CD4-positive, alpha-beta T cell (primary cell): ENCODE results near the gene TP53INP2. TPM values are rescaled to one million over a fixed set of nuclear protein-coding genes. Genes with fewer than 3 reads are reported as not detected.

ENCODE experiments used
- ATAC-seq: fragments of 200-7000 bp; cut with Tn5 transposase; one replicate; pipeline ENCODE4 v1.10.0; 2022; ENCODE audit warnings: mild to moderate bottlenecking; ENCODE audit not compliant: poor library complexity
- CTCF ChIA-PET: fragments of 350-600 bp; sonication (Branson Sonifier 250); formaldehyde crosslinking; loops from one replicate; lab custom pipeline; 2021; ENCODE audit warnings: antibody characterized with exemption, inconsistent platforms; lab: Charles Lee
- POLR2A ChIA-PET: fragments of 350-600 bp; sonication (Branson Sonifier 250); formaldehyde crosslinking; loops from one replicate; lab custom pipeline; 2021; ENCODE audit warnings: antibody characterized with exemption, inconsistent platforms; lab: Charles Lee
- DNase-seq, 14 experiments: peaks; one replicate each; pipeline ENCODE4 v3.0.0-alpha.2; 2013 to 2020; ENCODE audit warnings: mixed read lengths in 2 of 14
- H3K27ac ChIP-seq, 2 donors: one replicate each; pipeline versions ENCODE4 v1.5.1 to v1.7.0; 2013; ENCODE audit warnings: low read length in 2 of 2, low read depth in 1 of 2, mild to moderate bottlenecking in 1 of 2
- H3K27me3 ChIP-seq, 2 experiments: 1 replicate in 1 of 2; 2 replicates in 1 of 2; pipeline versions ENCODE4 v1.6.1 to v1.7.0; 2013; ENCODE audit warnings: low read length in 2 of 2, control low read depth in 1 of 2, mild to moderate bottlenecking in 1 of 2, moderate library complexity in 1 of 2; ENCODE audit not compliant: insufficient read depth in 2 of 2, control insufficient read depth in 1 of 2
- H3K36me3 ChIP-seq: one replicate; pipeline ENCODE4 v1.6.1; 2013; ENCODE audit warnings: low read length, control low read depth; ENCODE audit not compliant: insufficient read depth
- H3K4me1 ChIP-seq: one replicate; pipeline ENCODE4 v1.6.1; 2013; ENCODE audit warnings: low read length, control low read depth; ENCODE audit not compliant: insufficient read depth
- H3K4me3 ChIP-seq: one replicate; pipeline ENCODE4 v1.5.1; 2013; ENCODE audit warnings: mild to moderate bottlenecking, low read length, moderate library complexity
- H3K9me3 ChIP-seq, 2 experiments: 1 replicate in 1 of 2; 2 replicates in 1 of 2; pipeline versions ENCODE4 v1.6.1 to v1.7.0; 2013; ENCODE audit warnings: low read length in 2 of 2, mild to moderate bottlenecking in 2 of 2, control low read depth in 1 of 2, moderate library complexity in 1 of 2; ENCODE audit not compliant: control insufficient read depth in 1 of 2, insufficient read depth in 1 of 2
- H3K27ac Mint-ChIP-seq: one replicate; pipeline ENCODE4 v1.8.0; 2020; ENCODE audit warnings: mixed read lengths
- H3K27me3 Mint-ChIP-seq: one replicate; pipeline ENCODE4 v1.8.0; 2021; ENCODE audit warnings: mixed read lengths
- H3K36me3 Mint-ChIP-seq: one replicate; pipeline ENCODE4 v1.8.0; 2021; ENCODE audit warnings: low read depth, mixed read lengths
- H3K4me1 Mint-ChIP-seq: one replicate; pipeline ENCODE4 v1.8.0; 2021; ENCODE audit warnings: low read depth, mixed read lengths
- H3K4me3 Mint-ChIP-seq: one replicate; pipeline ENCODE4 v1.8.0; 2020; ENCODE audit warnings: mild to moderate bottlenecking, mixed read lengths
- H3K9me3 Mint-ChIP-seq: one replicate; pipeline ENCODE4 v1.8.0; 2020; ENCODE audit warnings: mixed read lengths
- intact Hi-C, 2 experiments: fragments of 100-400 bp; cut with DNase I in 1 of 2; cut with micrococcal nuclease in 1 of 2; formaldehyde crosslinking; loops; one replicate each; pipeline versions ENCODE4 v1.15.1 to v1.9.0; 2023 to 2025; cut with DNase I, micrococcal nuclease
- total RNA-seq, 174 experiments: library from RNA in 2 of 174; stranded (reverse) in 2 of 174; gene quantifications; one replicate each; pipeline ENCODE4 v1.2.3 and lab custom pipeline; 2021 to 2026
- TF ChIP-seq, protein P1 (sequence below): fragments of 200-600 bp; IDR thresholded peaks from one replicate; pipeline ENCODE4 v1.8.0; 2022; ENCODE audit warnings: antibody characterized with exemption, mild to moderate bottlenecking

The TP53INP2 gene
- total RNA-seq, 2 experiments from 2014 or later: 65.8 to 72.7 TPM

GRCh38 chr20:34709044-34709830 lies 5.1 kb downstream of the TP53INP2 start:
- H3K4me3 Mint-ChIP-seq: peak overlapping the region; percentile 90
- Histone ChIP-seq H3K27me3 (no peaks in the 10 kb centered on the region), H3K4me3 (peak overlapping the region; percentile 79), H3K36me3 (peaks cover 6% of the 10 kb centered on the region), H3K27ac (peak overlapping the region; percentile 64 to 72), H3K4me1 (peaks cover 31% of the 10 kb centered on the region), H3K9me3 (no peaks in the 10 kb centered on the region)
- ChIA-PET POLR2A (interaction anchor here (0.6 to 1.5 kb wide), 4 partner anchors 31 to 397 kb away, joined by 3 to 5 read pairs (median 4); partner anchors contain the start of genes DYNLRB1 and PIGU), CTCF (interaction anchor here (0.6 to 1.9 kb wide), 5 partner anchors 12 to 387 kb away, joined by 3 to 7 read pairs (median 4); partner anchors contain the start of genes DYNLRB1 and PIGU)
- peaks cover 26% of the 10 kb centered on the region for H3K36me3 Mint-ChIP-seq
- peaks cover 36% of the 10 kb centered on the region for H3K4me1 Mint-ChIP-seq
- H3K27me3 Mint-ChIP-seq: no peaks in the 10 kb centered on the region
- H3K9me3 Mint-ChIP-seq: no peaks in the 10 kb centered on the region
- ATAC-seq (peak; percentile 52), DNase-seq (peak; percentile 57 to 91 (median 76))
- TF ChIP-seq, protein P1, sequence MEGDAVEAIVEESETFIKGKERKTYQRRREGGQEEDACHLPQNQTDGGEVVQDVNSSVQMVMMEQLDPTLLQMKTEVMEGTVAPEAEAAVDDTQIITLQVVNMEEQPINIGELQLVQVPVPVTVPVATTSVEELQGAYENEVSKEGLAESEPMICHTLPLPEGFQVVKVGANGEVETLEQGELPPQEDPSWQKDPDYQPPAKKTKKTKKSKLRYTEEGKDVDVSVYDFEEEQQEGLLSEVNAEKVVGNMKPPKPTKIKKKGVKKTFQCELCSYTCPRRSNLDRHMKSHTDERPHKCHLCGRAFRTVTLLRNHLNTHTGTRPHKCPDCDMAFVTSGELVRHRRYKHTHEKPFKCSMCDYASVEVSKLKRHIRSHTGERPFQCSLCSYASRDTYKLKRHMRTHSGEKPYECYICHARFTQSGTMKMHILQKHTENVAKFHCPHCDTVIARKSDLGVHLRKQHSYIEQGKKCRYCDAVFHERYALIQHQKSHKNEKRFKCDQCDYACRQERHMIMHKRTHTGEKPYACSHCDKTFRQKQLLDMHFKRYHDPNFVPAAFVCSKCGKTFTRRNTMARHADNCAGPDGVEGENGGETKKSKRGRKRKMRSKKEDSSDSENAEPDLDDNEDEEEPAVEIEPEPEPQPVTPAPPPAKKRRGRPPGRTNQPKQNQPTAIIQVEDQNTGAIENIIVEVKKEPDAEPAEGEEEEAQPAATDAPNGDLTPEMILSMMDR: no peak
- peak overlapping the region; percentile 94 for H3K27ac Mint-ChIP-seq
- intact Hi-C loops: loop anchor here (1.0 to 10.0 kb wide), 5 partner anchors 32 to 594 kb away; partner anchors contain the start of genes DYNLRB1 (in 1 of the 2), EIF2S2 (in 1 of the 2), MAP1LC3A (in 1 of the 2) and PIGU (in 1 of the 2)

DNA sequence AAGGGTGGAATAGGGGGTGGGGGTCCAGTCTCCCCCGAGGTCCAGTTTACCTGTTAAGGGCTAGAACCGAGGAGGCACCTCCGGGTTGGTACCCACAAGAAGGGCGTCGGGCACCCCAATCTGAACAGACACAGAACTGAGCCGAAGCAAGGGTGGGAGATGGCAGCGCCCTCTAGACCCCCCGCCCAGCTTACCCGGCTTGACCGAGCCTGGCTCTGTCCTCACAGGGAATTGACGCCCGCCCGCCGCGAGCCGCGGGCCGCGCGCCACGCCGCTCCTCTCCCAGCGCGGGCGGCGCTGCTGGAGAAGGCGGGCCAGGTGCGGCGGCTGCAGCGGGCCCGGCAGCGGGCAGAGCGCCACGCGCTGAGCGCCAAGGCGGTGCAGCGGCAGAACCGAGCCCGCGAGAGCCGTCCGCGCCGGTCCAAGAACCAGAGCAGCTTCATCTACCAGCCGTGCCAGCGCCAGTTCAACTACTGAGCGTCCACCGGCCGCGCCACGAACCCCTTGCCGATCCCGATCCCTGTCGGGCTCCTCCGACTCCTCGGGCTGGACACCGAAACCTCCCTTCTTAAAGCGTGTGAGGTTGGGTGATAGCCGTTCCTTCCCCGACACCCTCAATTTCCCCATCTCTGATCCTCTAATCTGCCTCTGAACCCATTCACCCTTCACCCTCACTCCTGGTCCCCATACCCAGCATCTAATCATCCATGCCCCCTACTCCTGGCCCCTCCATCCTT lies 5.9 kb downstream of the TP53INP2 start:
- H3K4me1 Mint-ChIP-seq: peaks cover 29% of the 10 kb centered on the region
- H3K27ac Mint-ChIP-seq: peak overlapping the region; percentile 94
- ChIA-PET CTCF (interaction anchor here (0.6 to 1.9 kb wide), 7 partner anchors 10 to 729 kb away, joined by 3 to 7 read pairs (median 4); partner anchors contain the start of genes DYNLRB1 and PIGU), POLR2A (interaction anchor here (1.3 kb wide), 1 partner anchor 33 kb away, joined by 5 read pairs; the partner anchor contains the start of gene PIGU)
- DNase-seq (peak in 9 of 14 experiments; percentile 28 to 84 (median 59)), ATAC-seq (peak; percentile 13)
- H3K4me3 ChIP-seq: peak overlapping the region; percentile 79
- TF ChIP-seq, protein P1: no peak
- peak overlapping the region; percentile 64 to 72 for H3K27ac ChIP-seq
- intact Hi-C loops: loop anchor here (1.0 to 10.0 kb wide), 5 partner anchors 33 to 595 kb away; partner anchors contain the start of genes DYNLRB1 (in 1 of the 2), EIF2S2 (in 1 of the 2), MAP1LC3A (in 1 of the 2) and PIGU (in 1 of the 2)
- peaks cover 27% of the 10 kb centered on the region for H3K4me1 ChIP-seq
- no peaks in the 10 kb centered on the region for H3K9me3 ChIP-seq
- H3K9me3 Mint-ChIP-seq: no peaks in the 10 kb centered on the region
- peaks cover 11% of the 10 kb centered on the region for H3K36me3 ChIP-seq
- H3K27me3 ChIP-seq: no peaks in the 10 kb centered on the region
- peak overlapping the region; percentile 95 for H3K4me3 Mint-ChIP-seq
- peaks cover 29% of the 10 kb centered on the region for H3K36me3 Mint-ChIP-seq
- H3K27me3 Mint-ChIP-seq: no peaks in the 10 kb centered on the region

GRCh38 chr20:34710568-34710839 lies 6.4 kb downstream of the TP53INP2 start:
- Mint-ChIP-seq H3K27ac (peak overlapping the region; percentile 94), H3K27me3 (no peaks in the 10 kb centered on the region), H3K4me1 (peaks cover 24% of the 10 kb centered on the region), H3K4me3 (peak overlapping the region; percentile 95), H3K9me3 (no peaks in the 10 kb centered on the region), H3K36me3 (peaks cover 33% of the 10 kb centered on the region)
- intact Hi-C loops: no loop called here
- Histone ChIP-seq H3K4me1 (peaks cover 22% of the 10 kb centered on the region), H3K27ac (no peak overlapping the region), H3K36me3 (peaks cover 16% of the 10 kb centered on the region), H3K4me3 (peak overlapping the region; percentile 48), H3K9me3 (no peaks in the 10 kb centered on the region), H3K27me3 (no peaks in the 10 kb centered on the region)
- DNase-seq: no peak
- no peak for ATAC-seq
- POLR2A ChIA-PET: interaction anchor here (0.8 kb wide), 1 partner anchor 34 kb away, joined by 3 read pairs; the partner anchor contains the start of gene PIGU
- TF ChIP-seq, protein P1: no peak
- CTCF ChIA-PET: interaction anchor here (0.6 to 1.9 kb wide), 4 partner anchors 10 to 194 kb away, joined by 3 to 7 read pairs (median 4); partner anchors contain the start of gene DYNLRB1
